IMR-90 (cell line): Measurements from ENCODE around the gene TRPM8. TPM values are rescaled to one million over a fixed set of nuclear protein-coding genes. Genes with fewer than 3 reads are reported as not detected.

Source experiments
- ATAC-seq: fragments of 200-7000 bp; cut with Tn5 transposase; 2 replicates; pipeline ENCODE4 v1.9.1; 2020; ENCODE audit warnings: low read depth, mild to moderate bottlenecking, moderate library complexity
- BruUV-seq: library from RNA; stranded (reverse); fragments of 400-500 nt; replicated peaks from 2 replicates; lab custom pipeline; 2021; lab: Mats Ljungman, UMichigan
- CTCF ChIA-PET: fragments of 300-600 bp; formaldehyde crosslinking; extraction: SDS; loops from one replicate; lab custom pipeline; 2021; ENCODE audit warnings: antibody characterized with exemption; lab: Yijun Ruan, JAX
- POLR2A ChIA-PET: fragments of 300-600 bp; sonication (Branson Sonifier 250); formaldehyde crosslinking; loops from one replicate; lab custom pipeline; 2022; ENCODE audit warnings: antibody characterized with exemption; ENCODE audit not compliant: unreplicated experiment; lab: Charles Lee
- DNase-seq: peaks from one replicate; pipeline ENCODE4 v3.0.0; 2013
- H2AFZ ChIP-seq: replicated peaks from 2 replicates; pipeline ENCODE3; 2013; ENCODE audit warnings: low read length, mild to moderate bottlenecking; ENCODE audit not compliant: poor library complexity
- H2AK5ac ChIP-seq: 2 replicates; pipeline ENCODE4 v1.6.1; 2013; ENCODE audit warnings: low read depth, low read length, inconsistent platforms
- H2AK9ac ChIP-seq: replicated peaks from 2 replicates; pipeline ENCODE3; 2013; ENCODE audit warnings: mild to moderate bottlenecking, low read depth, low read length, moderate library complexity; ENCODE audit not compliant: poor library complexity
- H2BK120ac ChIP-seq: 2 replicates; pipeline ENCODE4 v1.6.1; 2013; ENCODE audit warnings: low read depth, low read length, inconsistent platforms
- H2BK15ac ChIP-seq: 3 replicates; pipeline ENCODE4 v1.6.1; 2013; ENCODE audit warnings: low read depth, low read length, inconsistent platforms
- H2BK20ac ChIP-seq: 2 replicates; pipeline ENCODE4 v1.6.1; 2013; ENCODE audit warnings: low read depth, mild to moderate bottlenecking, inconsistent platforms, low read length, moderate library complexity
- H2BK5ac ChIP-seq: 2 replicates; pipeline ENCODE4 v1.6.1; 2013; ENCODE audit warnings: mild to moderate bottlenecking, low read depth, low read length, inconsistent platforms; ENCODE audit not compliant: poor library complexity, severe bottlenecking
- H3K14ac ChIP-seq: replicated peaks from 2 replicates; pipeline ENCODE4 v1.6.1; 2013; ENCODE audit warnings: low read depth, low read length, inconsistent platforms
- H3K18ac ChIP-seq: 2 replicates; pipeline ENCODE4 v1.6.1; 2013; ENCODE audit warnings: low read depth, low read length, control low read depth
- H3K23ac ChIP-seq: 2 replicates; pipeline ENCODE4 v1.6.1; 2013; ENCODE audit warnings: low read depth, low read length, inconsistent platforms
- H3K27ac ChIP-seq: 2 replicates; pipeline ENCODE4 v1.5.1; 2013; ENCODE audit warnings: mild to moderate bottlenecking, control low read depth, low read length; ENCODE audit not compliant: insufficient read depth
- H3K27me3 ChIP-seq: 2 replicates; pipeline ENCODE4 v1.6.1; 2013; ENCODE audit warnings: low read length; ENCODE audit not compliant: control insufficient read depth, insufficient read depth
- H3K36me3 ChIP-seq: 2 replicates; pipeline ENCODE4 v1.6.1; 2013; ENCODE audit warnings: low read length, mixed read lengths; ENCODE audit not compliant: control insufficient read depth, insufficient read depth
- H3K4ac ChIP-seq: 2 replicates; pipeline ENCODE4 v1.6.1; 2013; ENCODE audit warnings: low read depth, low read length, inconsistent platforms
- H3K4me1 ChIP-seq: 2 replicates; pipeline ENCODE4 v1.6.1; 2013; ENCODE audit warnings: low read length, mixed read lengths; ENCODE audit not compliant: control insufficient read depth, insufficient read depth
- H3K4me2 ChIP-seq: 2 replicates; pipeline ENCODE4 v1.6.1; 2013; ENCODE audit warnings: low read depth, mild to moderate bottlenecking, control low read depth, low read length, moderate library complexity
- H3K4me3 ChIP-seq: 2 replicates; pipeline ENCODE4 v1.5.1; 2013; ENCODE audit warnings: low read depth, mild to moderate bottlenecking, control low read depth, low read length, moderate library complexity; ENCODE audit not compliant: insufficient read depth
- H3K56ac ChIP-seq: 2 replicates; pipeline ENCODE4 v1.6.1; 2013; ENCODE audit warnings: low read length, inconsistent platforms; ENCODE audit not compliant: insufficient read depth; ENCODE audit errors: extremely low read depth
- H3K79me1 ChIP-seq, 2 experiments: 2 replicates each; pipeline ENCODE4 v1.6.1; 2013; ENCODE audit warnings: low read length in 2 of 2, inconsistent platforms in 1 of 2, low read depth in 1 of 2
- H3K9ac ChIP-seq: 2 replicates; pipeline ENCODE4 v1.6.1; 2013; ENCODE audit warnings: low read depth, low read length, control low read depth
- H3K9me1 ChIP-seq: 2 replicates; pipeline ENCODE4 v1.6.1; 2013; ENCODE audit warnings: low read length, inconsistent platforms; ENCODE audit not compliant: insufficient read depth
- H3K9me3 ChIP-seq: 2 replicates; pipeline ENCODE4 v1.6.1; 2013; ENCODE audit warnings: low read length; ENCODE audit not compliant: control insufficient read depth, insufficient read depth
- H4K20me1 ChIP-seq: 2 replicates; pipeline ENCODE4 v1.6.1; 2013; ENCODE audit warnings: low read length, inconsistent platforms; ENCODE audit not compliant: insufficient read depth
- H4K5ac ChIP-seq: 2 replicates; pipeline ENCODE4 v1.6.1; 2013; ENCODE audit warnings: mild to moderate bottlenecking, low read depth, low read length, control low read depth
- H4K8ac ChIP-seq, 2 experiments: 2 replicates each; pipeline ENCODE4 v1.6.1; 2013; ENCODE audit warnings: low read depth in 2 of 2, low read length in 2 of 2, control low read depth in 1 of 2, inconsistent platforms in 1 of 2
- H4K91ac ChIP-seq: 2 replicates; pipeline ENCODE4 v1.6.1; 2013; ENCODE audit warnings: low read depth, low read length, inconsistent platforms; ENCODE audit not compliant: insufficient read depth
- BHLHE40 ChIP-seq: fragments of 150-350 bp; IDR thresholded peaks from 2 replicates; pipeline ENCODE4 v1.6.1; 2016; ENCODE audit warnings: mild to moderate bottlenecking, low read depth, low read length
- CEBPB ChIP-seq: IDR thresholded peaks from 2 replicates; pipeline ENCODE4 v1.6.1; 2012; ENCODE audit warnings: low read depth, low read length, improper control_type of control experiment
- CHD1 ChIP-seq: IDR thresholded peaks from 2 replicates; pipeline ENCODE4 v1.6.1; 2012; ENCODE audit warnings: low read depth, low read length, improper control_type of control experiment
- FOS ChIP-seq: fragments of 150-350 bp; IDR thresholded peaks from 2 replicates; pipeline ENCODE4 v1.6.1; 2016; ENCODE audit warnings: low read depth, low read length
- MAFK ChIP-seq: IDR thresholded peaks from 2 replicates; pipeline ENCODE4 v1.6.1; 2012; ENCODE audit warnings: low read depth, low read length, improper control_type of control experiment
- MAZ ChIP-seq: IDR thresholded peaks from 2 replicates; pipeline ENCODE4 v1.6.1; 2012; ENCODE audit warnings: low read depth, mild to moderate bottlenecking, low read length, improper control_type of control experiment, moderate library complexity, borderline replicate concordance
- MXI1 ChIP-seq: IDR thresholded peaks from 2 replicates; pipeline ENCODE4 v1.6.1; 2012; ENCODE audit warnings: low read depth, mild to moderate bottlenecking, low read length, moderate library complexity, borderline replicate concordance
- NFE2L2 ChIP-seq: fragments of 150-350 bp; IDR thresholded peaks from 2 replicates; pipeline ENCODE4 v1.6.1; 2016; ENCODE audit warnings: low read depth, mild to moderate bottlenecking, low read length
- POLR2A ChIP-seq: IDR thresholded peaks from 2 replicates; pipeline ENCODE4 v1.6.1; 2012; ENCODE audit warnings: mild to moderate bottlenecking, low read depth, low read length
- RAD21 ChIP-seq: IDR thresholded peaks from 2 replicates; pipeline ENCODE4 v1.6.1; 2012; ENCODE audit warnings: low read length, improper control_type of control experiment
- RCOR1 ChIP-seq: IDR thresholded peaks from 2 replicates; pipeline ENCODE4 v1.6.1; 2012; ENCODE audit warnings: mild to moderate bottlenecking, low read length, improper control_type of control experiment; ENCODE audit not compliant: insufficient replicate concordance
- RFX5 ChIP-seq: IDR thresholded peaks from 2 replicates; pipeline ENCODE4 v1.8.0; 2012; ENCODE audit warnings: low read depth, mild to moderate bottlenecking, low read length, moderate library complexity
- SMC3 ChIP-seq: fragments of 150-350 bp; IDR thresholded peaks from 2 replicates; pipeline ENCODE4 v1.6.1; 2016; ENCODE audit warnings: low read depth, mild to moderate bottlenecking, antibody characterized with exemption, low read length, moderate library complexity
- WGBS, 2 experiments: methylation state at CpG; one replicate each; pipeline versions ENCODE4 v1.1.5 to v1.1.7; 2013; ENCODE audit warnings: missing lambda C conversion rate in 2 of 2; ENCODE audit not compliant: insufficient read length in 1 of 2; ENCODE audit errors: extremely low coverage in 2 of 2; 5-methylcytosine and 5-hydroxymethylcytosine counted together
- dilution Hi-C: fragments of 300-500 bp; cut with HindIII; formaldehyde crosslinking; loops from one replicate; pipeline ENCODE4 v1.14.3; 2018; ENCODE audit warnings: low sequenced_read_pairs; ENCODE audit not compliant: unreplicated experiment
- in situ Hi-C: fragments of 300-500 bp; cut with MboI; formaldehyde crosslinking; loops from 3 replicates; pipeline ENCODE4 v1.14.3; 2019; ENCODE audit warnings: low sequenced_read_pairs, inconsistent platforms, mixed read lengths
- intact Hi-C: fragments of 100-400 bp; cut with micrococcal nuclease; formaldehyde crosslinking; loops from 2 replicates; pipeline ENCODE4 v1.10.0; 2022
- polyA plus RNA-seq, 3 experiments: library from polyadenylated mRNA; depleted of rRNA; stranded (reverse); fragments of >200 nt; gene quantifications; 2 replicates each; pipeline ENCODE4 v1.2.3, GENCODE V29; 2012; ENCODE audit warnings: low replicate concordance in 1 of 3
- total RNA-seq: library from RNA; depleted of rRNA; stranded (reverse); fragments of >200 nt; gene quantifications from 2 replicates; pipeline ENCODE4 v1.2.3, GENCODE V29; 2012
- TF ChIP-seq, protein P1 (sequence below): fragments of 150-350 bp; IDR thresholded peaks from 2 replicates; pipeline ENCODE4 v1.6.1; 2016; ENCODE audit warnings: low read depth, mild to moderate bottlenecking, low read length, moderate library complexity, borderline replicate concordance
- TF ChIP-seq, protein P2 (sequence below): conservative IDR thresholded peaks from 2 replicates; pipeline ENCODE4 v1.5.1; 2012; ENCODE audit warnings: mild to moderate bottlenecking, low read depth, low read length, improper control_type of control experiment
- TF ChIP-seq, protein P3 (sequence below): fragments of 150-350 bp; IDR thresholded peaks from 2 replicates; pipeline ENCODE4 v1.6.1; 2017; ENCODE audit warnings: mild to moderate bottlenecking, antibody characterized with exemption, low read length, low read depth

TRPM8 gene
- total and polyA plus RNA-seq, 2 of the 4 experiments (the other 2 are of a cell fraction) = not detected

DNA sequence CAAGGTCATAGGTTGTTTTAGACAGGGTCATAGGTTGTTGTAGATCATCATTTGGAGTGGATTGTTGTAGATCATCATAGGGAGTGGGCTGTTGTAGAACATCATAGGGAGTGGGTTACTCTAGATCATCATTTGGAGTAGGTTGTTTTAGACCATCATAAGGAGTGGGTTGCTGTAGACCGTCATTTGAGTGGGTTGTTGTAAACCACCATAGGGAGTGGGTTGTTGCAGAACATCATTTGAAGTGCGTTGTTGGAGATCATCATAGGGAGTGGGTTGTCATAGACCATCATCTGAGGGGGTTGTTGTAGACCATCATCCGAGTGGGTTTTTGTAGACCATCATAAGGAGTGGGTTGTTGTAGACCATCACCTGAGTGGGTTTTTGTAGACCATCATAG, 9.5 kb upstream of the TRPM8 start:
- dilution Hi-C loops = no loop called here
- H3K4me1 ChIP-seq = no peaks in the 10 kb centered on the region
- in situ Hi-C loops = no loop called here

More for the DNA sequence above, 9.5 kb upstream of the TRPM8 start:
- Histone ChIP-seq H2AFZ (no peak overlapping the region), H2BK5ac (no peak overlapping the region), H3K23ac (no peak overlapping the region), H4K8ac (no peak overlapping the region), H3K27me3 (peaks cover under 1% of the 10 kb centered on the region; the same call in 1 of the 2 replicates), H3K14ac (no peak overlapping the region), H3K56ac (no peak overlapping the region), H2BK20ac (no peak overlapping the region), H2BK120ac (no peak overlapping the region), H2AK5ac (no peak overlapping the region), H4K20me1 (no peaks in the 10 kb centered on the region), H3K4me2 (no peak overlapping the region), H3K4ac (no peak overlapping the region), H3K9me3 (peaks cover 4% of the 10 kb centered on the region; the same call in 1 of the 2 replicates), H3K18ac (no peak overlapping the region), H3K79me1 (no peaks in the 10 kb centered on the region), H3K4me3 (no peak overlapping the region), H3K36me3 (no peaks in the 10 kb centered on the region), H3K9me1 (no peaks in the 10 kb centered on the region), H4K91ac (no peak overlapping the region), H3K9ac (no peak overlapping the region), H2BK15ac (no peak overlapping the region), H2AK9ac (no peak overlapping the region), H3K27ac (no peak overlapping the region), H4K5ac (no peak overlapping the region)
- ATAC-seq (no peak), DNase-seq (no peak)
- intact Hi-C loops = no loop called here
- TF ChIP-seq, protein P1, sequence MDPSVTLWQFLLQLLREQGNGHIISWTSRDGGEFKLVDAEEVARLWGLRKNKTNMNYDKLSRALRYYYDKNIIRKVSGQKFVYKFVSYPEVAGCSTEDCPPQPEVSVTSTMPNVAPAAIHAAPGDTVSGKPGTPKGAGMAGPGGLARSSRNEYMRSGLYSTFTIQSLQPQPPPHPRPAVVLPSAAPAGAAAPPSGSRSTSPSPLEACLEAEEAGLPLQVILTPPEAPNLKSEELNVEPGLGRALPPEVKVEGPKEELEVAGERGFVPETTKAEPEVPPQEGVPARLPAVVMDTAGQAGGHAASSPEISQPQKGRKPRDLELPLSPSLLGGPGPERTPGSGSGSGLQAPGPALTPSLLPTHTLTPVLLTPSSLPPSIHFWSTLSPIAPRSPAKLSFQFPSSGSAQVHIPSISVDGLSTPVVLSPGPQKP = no peak
- TF ChIP-seq SMC3 = no peak
- TF ChIP-seq BHLHE40 = no peak
- no peak for TF ChIP-seq CHD1
- no peak for TF ChIP-seq CEBPB
- TF ChIP-seq RCOR1 = no peak
- no peak for TF ChIP-seq POLR2A
- TF ChIP-seq, protein P2, sequence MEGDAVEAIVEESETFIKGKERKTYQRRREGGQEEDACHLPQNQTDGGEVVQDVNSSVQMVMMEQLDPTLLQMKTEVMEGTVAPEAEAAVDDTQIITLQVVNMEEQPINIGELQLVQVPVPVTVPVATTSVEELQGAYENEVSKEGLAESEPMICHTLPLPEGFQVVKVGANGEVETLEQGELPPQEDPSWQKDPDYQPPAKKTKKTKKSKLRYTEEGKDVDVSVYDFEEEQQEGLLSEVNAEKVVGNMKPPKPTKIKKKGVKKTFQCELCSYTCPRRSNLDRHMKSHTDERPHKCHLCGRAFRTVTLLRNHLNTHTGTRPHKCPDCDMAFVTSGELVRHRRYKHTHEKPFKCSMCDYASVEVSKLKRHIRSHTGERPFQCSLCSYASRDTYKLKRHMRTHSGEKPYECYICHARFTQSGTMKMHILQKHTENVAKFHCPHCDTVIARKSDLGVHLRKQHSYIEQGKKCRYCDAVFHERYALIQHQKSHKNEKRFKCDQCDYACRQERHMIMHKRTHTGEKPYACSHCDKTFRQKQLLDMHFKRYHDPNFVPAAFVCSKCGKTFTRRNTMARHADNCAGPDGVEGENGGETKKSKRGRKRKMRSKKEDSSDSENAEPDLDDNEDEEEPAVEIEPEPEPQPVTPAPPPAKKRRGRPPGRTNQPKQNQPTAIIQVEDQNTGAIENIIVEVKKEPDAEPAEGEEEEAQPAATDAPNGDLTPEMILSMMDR = no peak
- TF ChIP-seq, protein P3, sequence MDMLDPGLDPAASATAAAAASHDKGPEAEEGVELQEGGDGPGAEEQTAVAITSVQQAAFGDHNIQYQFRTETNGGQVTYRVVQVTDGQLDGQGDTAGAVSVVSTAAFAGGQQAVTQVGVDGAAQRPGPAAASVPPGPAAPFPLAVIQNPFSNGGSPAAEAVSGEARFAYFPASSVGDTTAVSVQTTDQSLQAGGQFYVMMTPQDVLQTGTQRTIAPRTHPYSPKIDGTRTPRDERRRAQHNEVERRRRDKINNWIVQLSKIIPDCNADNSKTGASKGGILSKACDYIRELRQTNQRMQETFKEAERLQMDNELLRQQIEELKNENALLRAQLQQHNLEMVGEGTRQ = no peak
- no peak for TF ChIP-seq MXI1
- no peak for TF ChIP-seq RAD21
- TF ChIP-seq NFE2L2 = no peak
- TF ChIP-seq MAFK = no peak
- TF ChIP-seq RFX5 = no peak
- no peak for TF ChIP-seq MAZ
- no peak for TF ChIP-seq FOS
- ChIA-PET CTCF (no interaction called here), POLR2A (no interaction called here)
- BruUV-seq = no TSS peak
- WGBS, 2 experiments = 60% methylated on average over 1 of the region's 3 CpGs; no CpG with 5 or more reads in 1 of the 2 experiments
